CD8-positive, alpha-beta memory T cell (primary cell): ENCODE data around the gene SAT2. TPM values are rescaled to one million over a fixed set of nuclear protein-coding genes. Genes with fewer than 3 reads are reported as not detected.
A peak's percentile ranks its signal among the peaks of the same experiment; 100 is the strongest.
"Not testable (repeated sequence)": the region's sequence is repeated elsewhere in the genome, so short reads cannot be mapped to it uniquely, and the experiment has no call there.

Experiments used
- CTCF ChIA-PET: fragments of 350-600 bp; sonication (Branson Sonifier 250); formaldehyde crosslinking; loops from one replicate; lab custom pipeline; 2021; ENCODE audit warnings: antibody characterized with exemption; lab: Charles Lee
- POLR2A ChIA-PET: fragments of 350-600 bp; sonication (Branson Sonifier 250); formaldehyde crosslinking; loops from one replicate; lab custom pipeline; 2021; ENCODE audit warnings: antibody characterized with exemption; lab: Charles Lee
- DNase-seq, 5 donors: peaks; one replicate each; pipeline versions ENCODE4 v3.0.0 to v3.0.0-alpha.2; 2020 to 2022; ENCODE audit warnings: mixed read lengths in 1 of 5
- H3K27ac ChIP-seq: one replicate; pipeline ENCODE4 v1.7.0; 2013; ENCODE audit warnings: low read depth, mild to moderate bottlenecking, low read length, moderate library complexity
- H3K27me3 ChIP-seq: 2 replicates; pipeline ENCODE4 v1.7.0; 2013; ENCODE audit warnings: low read length, mild to moderate bottlenecking; ENCODE audit not compliant: insufficient read depth, poor library complexity, severe bottlenecking
- H3K36me3 ChIP-seq: 2 replicates; pipeline ENCODE4 v1.7.0; 2013; ENCODE audit warnings: mild to moderate bottlenecking, low read length, moderate library complexity; ENCODE audit not compliant: insufficient read depth
- H3K4me1 ChIP-seq: 2 replicates; pipeline ENCODE4 v1.7.0; 2013; ENCODE audit warnings: mild to moderate bottlenecking, low read length, moderate library complexity; ENCODE audit not compliant: insufficient read depth
- H3K4me3 ChIP-seq: 2 replicates; pipeline ENCODE4 v1.7.0; 2013; ENCODE audit warnings: mild to moderate bottlenecking, low read length
- H3K9me3 ChIP-seq: 2 replicates; pipeline ENCODE4 v1.7.0; 2013; ENCODE audit warnings: mild to moderate bottlenecking, low read length
- H3K27ac Mint-ChIP-seq, 8 donors: one replicate each; pipeline ENCODE4 v1.8.0; 2020 to 2021; ENCODE audit warnings: mixed read lengths in 8 of 8, mild to moderate bottlenecking in 6 of 8, inconsistent platforms in 3 of 8, moderate library complexity in 3 of 8
- H3K27me3 Mint-ChIP-seq, 2 donors: one replicate each; pipeline ENCODE4 v1.8.0; 2020 to 2021; ENCODE audit warnings: mixed read lengths in 2 of 2, mild to moderate bottlenecking in 1 of 2, moderate library complexity in 1 of 2
- H3K36me3 Mint-ChIP-seq, 3 donors: one replicate each; pipeline ENCODE4 v1.8.0; 2020 to 2021; ENCODE audit warnings: mixed read lengths in 3 of 3, inconsistent platforms in 1 of 3, mild to moderate bottlenecking in 1 of 3
- H3K4me1 Mint-ChIP-seq, 3 donors: one replicate each; pipeline ENCODE4 v1.8.0; 2020 to 2021; ENCODE audit warnings: mixed read lengths in 3 of 3, inconsistent platforms in 1 of 3, mild to moderate bottlenecking in 1 of 3
- H3K4me3 Mint-ChIP-seq, 7 donors: one replicate each; pipeline ENCODE4 v1.8.0; 2020 to 2021; ENCODE audit warnings: mixed read lengths in 7 of 7, mild to moderate bottlenecking in 6 of 7, moderate library complexity in 4 of 7, inconsistent platforms in 2 of 7
- H3K9me3 Mint-ChIP-seq, 5 donors: one replicate each; pipeline ENCODE4 v1.8.0; 2020 to 2022; ENCODE audit warnings: mixed read lengths in 5 of 5, mild to moderate bottlenecking in 3 of 5, moderate library complexity in 2 of 5, inconsistent platforms in 1 of 5
- polyA plus RNA-seq: library from polyadenylated mRNA; unstranded; fragments of 300-500 nt; fragmentation: Illumina TruSeq; gene quantifications from one replicate; pipeline ENCODE4 v1.2.3, GENCODE V29; 2021
- total RNA-seq, 2 experiments: library from RNA; stranded (reverse); gene quantifications; one replicate each; pipeline ENCODE4 v1.2.3, GENCODE V29; 2021

SAT2 gene
- total and polyA plus RNA-seq, 3 experiments from 2014 or later = 18.4 to 37.0 (median 21.6) TPM

DNA sequence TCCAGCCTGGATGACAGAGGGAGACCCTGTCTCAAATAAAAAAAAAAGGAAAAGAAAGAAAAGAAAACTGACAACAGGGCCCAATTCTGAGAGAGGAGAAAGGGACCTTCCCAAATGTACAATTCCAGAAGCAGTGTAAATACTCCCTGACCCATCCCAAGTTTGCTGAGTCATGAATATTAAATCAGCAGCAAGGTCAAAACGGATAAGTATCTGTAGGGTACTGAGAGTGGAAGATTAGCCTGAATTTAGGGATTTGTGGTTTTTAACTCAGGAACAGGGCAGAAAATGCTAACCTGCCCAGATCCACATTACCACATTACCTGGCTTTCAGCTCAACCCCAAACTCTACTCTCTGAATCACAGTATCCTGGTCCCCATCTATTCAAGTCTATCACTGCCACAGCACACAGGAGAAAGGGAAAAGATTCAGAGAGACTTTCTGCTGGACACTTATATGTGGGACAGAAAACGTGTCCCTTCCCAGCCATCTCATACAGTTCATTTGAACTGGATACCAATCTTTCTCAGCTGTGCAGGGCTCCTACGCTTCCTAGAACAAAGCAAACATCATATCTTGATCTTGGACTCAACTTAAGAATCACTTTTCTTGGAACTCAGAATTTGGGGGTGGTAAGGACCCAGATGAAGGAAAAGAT, 15.9 kb downstream of the SAT2 start:
- Mint-ChIP-seq H3K9me3 (no peaks in the 10 kb centered on the region), H3K27ac (peak overlapping the region in 6 of 8 donors; percentile 1 to 92 (median 43)), H3K36me3 (peaks cover 0 to 19% (median 0%) of the 10 kb centered on the region in 3 donors), H3K27me3 (no peaks in the 10 kb centered on the region), H3K4me3 (peak overlapping the region in 6 of 7 donors; percentile 47 to 89 (median 63)), H3K4me1 (peaks cover 37 to 52% (median 40%) of the 10 kb centered on the region in 3 donors)
- H3K27me3 ChIP-seq = no peaks in the 10 kb centered on the region
- no peaks in the 10 kb centered on the region for H3K36me3 ChIP-seq
- ChIA-PET POLR2A (interaction anchor here (0.6 to 1.1 kb wide), 2 partner anchors 71 to 74 kb away, joined by 3 to 7 read pairs; no protein-coding TSS in a partner anchor), CTCF (interaction anchor here (0.9 kb wide), 1 partner anchor 22 kb away, joined by 4 read pairs; the partner anchor contains the start of gene SOX15)
- H3K9me3 ChIP-seq = no peaks in the 10 kb centered on the region
- H3K27ac ChIP-seq = no peak overlapping the region
- H3K4me3 ChIP-seq = no peak overlapping the region
- peaks cover 26% of the 10 kb centered on the region for H3K4me1 ChIP-seq
- DNase-seq = no peak

DNA sequence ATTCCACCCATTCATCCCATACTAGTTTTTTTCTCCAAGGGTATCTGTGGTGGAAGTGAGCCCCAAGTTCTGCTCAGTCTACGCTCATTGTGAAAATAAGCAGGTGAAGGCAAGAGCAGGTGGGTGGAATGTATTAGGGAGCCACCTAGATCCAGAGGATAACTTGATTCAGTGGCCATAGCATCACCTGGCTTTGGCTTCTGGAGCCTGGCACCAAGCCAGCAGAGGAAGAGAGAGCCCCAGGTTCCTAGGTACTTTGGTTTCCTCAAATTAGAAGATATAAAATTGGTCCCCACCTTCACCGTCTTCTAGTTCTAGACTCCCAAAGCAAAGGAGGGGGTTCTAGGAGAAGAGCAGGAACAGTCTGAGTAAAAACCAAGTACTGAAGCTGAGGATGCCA, 17.0 kb downstream of the SAT2 start:
- peaks cover 44 to 55% (median 49%) of the 10 kb centered on the region in 3 donors for H3K4me1 Mint-ChIP-seq
- no peak for DNase-seq
- H3K27ac Mint-ChIP-seq = no peak overlapping the region
- H3K9me3 Mint-ChIP-seq = no peaks in the 10 kb centered on the region
- CTCF ChIA-PET = interaction anchor here (1.0 kb wide), 1 partner anchor 21 kb away, joined by 4 read pairs; no protein-coding TSS in a partner anchor
- no peak overlapping the region for H3K4me3 ChIP-seq
- H3K4me3 Mint-ChIP-seq = peak overlapping the region in 1 of 7 donors; percentile 34
- H3K27ac ChIP-seq = no peak overlapping the region
- H3K4me1 ChIP-seq = peaks cover 26% of the 10 kb centered on the region
- H3K27me3 ChIP-seq = no peaks in the 10 kb centered on the region
- H3K36me3 ChIP-seq = no peaks in the 10 kb centered on the region
- peaks cover 0 to 27% (median 3%) of the 10 kb centered on the region in 3 donors for H3K36me3 Mint-ChIP-seq
- H3K27me3 Mint-ChIP-seq = no peaks in the 10 kb centered on the region
- no peaks in the 10 kb centered on the region for H3K9me3 ChIP-seq
- POLR2A ChIA-PET = interaction anchor here (0.5 to 0.7 kb wide), 2 partner anchors 39 to 606 kb away, joined by 3 to 4 read pairs; no protein-coding TSS in a partner anchor

DNA sequence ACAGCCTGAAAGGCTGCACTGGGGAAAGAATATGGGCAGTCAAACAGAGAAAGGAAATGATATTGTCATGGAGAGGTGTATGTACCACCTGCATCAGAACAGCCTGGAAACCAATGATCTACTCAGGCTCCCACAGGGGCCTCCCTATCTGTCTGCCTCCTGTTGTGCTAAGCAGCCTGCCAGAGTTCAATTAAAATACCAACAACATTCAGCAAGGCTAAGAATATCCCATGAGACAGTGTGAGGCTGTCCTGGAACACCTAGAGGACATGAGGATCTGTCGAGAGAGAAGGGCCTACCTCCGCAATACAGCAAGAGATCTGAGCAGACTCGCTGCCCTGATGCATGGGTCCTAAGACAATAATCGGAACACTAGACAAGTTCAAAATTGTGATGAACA, 21.3 kb downstream of the SAT2 start:
- Histone ChIP-seq H3K4me3 (no peak overlapping the region), H3K27ac (no peak overlapping the region), H3K9me3 (no peaks in the 10 kb centered on the region), H3K27me3 (no peaks in the 10 kb centered on the region), H3K4me1 (no peaks in the 10 kb centered on the region), H3K36me3 (peaks cover 20% of the 10 kb centered on the region)
- H3K4me3 Mint-ChIP-seq = no peak overlapping the region
- H3K36me3 Mint-ChIP-seq = peaks cover 5 to 54% (median 13%) of the 10 kb centered on the region in 3 donors
- H3K27ac Mint-ChIP-seq = peak overlapping the region in 2 of 8 donors; percentile 19 to 63
- POLR2A ChIA-PET = no interaction called here
- no peaks in the 10 kb centered on the region for H3K9me3 Mint-ChIP-seq
- no peaks in the 10 kb centered on the region for H3K27me3 Mint-ChIP-seq
- CTCF ChIA-PET = interaction anchor here (1.3 kb wide), 1 partner anchor 9 kb away, joined by 5 read pairs; the partner anchor contains the start of gene FXR2
- no peak for DNase-seq
- peaks cover 21 to 27% (median 25%) of the 10 kb centered on the region in 3 donors for H3K4me1 Mint-ChIP-seq

DNA sequence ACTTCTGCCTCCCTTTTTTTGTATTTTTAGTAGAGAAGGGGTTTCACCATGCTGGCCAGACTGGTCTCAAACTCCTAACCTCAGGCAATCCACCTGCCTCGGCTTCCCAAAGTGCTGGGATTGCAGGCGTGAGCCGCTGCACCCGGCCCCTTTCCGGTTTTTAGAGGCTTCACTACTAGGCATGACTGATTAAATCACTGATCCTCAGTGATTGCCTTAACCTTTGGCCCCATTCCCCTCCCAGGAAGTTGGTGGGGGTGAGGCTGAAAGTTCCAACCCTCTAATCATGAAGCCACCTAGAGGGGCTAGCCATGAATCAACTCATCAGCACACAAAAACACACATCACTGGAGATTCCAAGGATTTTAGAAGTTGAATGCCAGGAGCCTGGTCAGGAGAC, 30.1 kb downstream of the SAT2 start:
- CTCF ChIA-PET, H3K27me3 Mint-ChIP-seq, H3K27ac Mint-ChIP-seq, H3K9me3 ChIP-seq, H3K4me1 Mint-ChIP-seq, DNase-seq, H3K4me3 ChIP-seq, H3K27ac ChIP-seq, H3K4me3 Mint-ChIP-seq, H3K9me3 Mint-ChIP-seq, POLR2A ChIA-PET, H3K4me1 ChIP-seq, H3K27me3 ChIP-seq: not testable (repeated sequence)
- H3K36me3 Mint-ChIP-seq = peaks cover 18 to 86% (median 23%) of the 10 kb centered on the region in 3 donors
- peaks cover 52% of the 10 kb centered on the region for H3K36me3 ChIP-seq

DNA sequence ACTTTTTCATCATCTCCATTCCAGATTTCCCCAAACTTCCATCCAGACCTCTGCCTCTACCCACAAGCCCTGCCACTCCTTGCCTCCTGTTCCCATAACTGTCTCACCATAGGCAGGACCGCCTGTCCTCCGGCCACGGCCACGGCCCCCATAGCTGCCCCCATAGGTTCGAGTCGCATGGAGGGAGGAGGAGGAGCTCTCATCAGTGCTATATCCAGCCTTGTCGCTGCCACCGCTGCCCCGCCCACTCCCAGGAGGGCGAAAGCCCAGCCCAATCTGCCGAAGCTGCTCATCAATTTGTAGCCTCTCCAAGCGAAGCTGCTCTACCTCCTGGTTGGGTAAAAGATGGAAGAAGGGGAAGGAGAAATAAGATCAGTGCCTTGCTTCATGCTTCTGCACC, 34.3 kb downstream of the SAT2 start:
- Histone ChIP-seq H3K27ac (no peak overlapping the region), H3K27me3 (no peaks in the 10 kb centered on the region), H3K9me3 (no peaks in the 10 kb centered on the region), H3K4me3 (no peak overlapping the region), H3K4me1 (no peaks in the 10 kb centered on the region), H3K36me3 (peaks cover 43% of the 10 kb centered on the region)
- H3K4me3 Mint-ChIP-seq = no peak overlapping the region
- H3K9me3 Mint-ChIP-seq = no peaks in the 10 kb centered on the region
- peak overlapping the region in 1 of 8 donors; percentile 6 for H3K27ac Mint-ChIP-seq
- no peaks in the 10 kb centered on the region for H3K27me3 Mint-ChIP-seq
- POLR2A ChIA-PET = no interaction called here
- DNase-seq = no peak
- CTCF ChIA-PET = interaction anchor here (2.6 kb wide), 1 partner anchor 9 kb away, joined by 12 read pairs; the partner anchor contains the start of gene MPDU1
- peaks cover 0 to 3% (median 0%) of the 10 kb centered on the region in 3 donors for H3K4me1 Mint-ChIP-seq
- peaks cover 14 to 71% (median 20%) of the 10 kb centered on the region in 3 donors for H3K36me3 Mint-ChIP-seq

DNA sequence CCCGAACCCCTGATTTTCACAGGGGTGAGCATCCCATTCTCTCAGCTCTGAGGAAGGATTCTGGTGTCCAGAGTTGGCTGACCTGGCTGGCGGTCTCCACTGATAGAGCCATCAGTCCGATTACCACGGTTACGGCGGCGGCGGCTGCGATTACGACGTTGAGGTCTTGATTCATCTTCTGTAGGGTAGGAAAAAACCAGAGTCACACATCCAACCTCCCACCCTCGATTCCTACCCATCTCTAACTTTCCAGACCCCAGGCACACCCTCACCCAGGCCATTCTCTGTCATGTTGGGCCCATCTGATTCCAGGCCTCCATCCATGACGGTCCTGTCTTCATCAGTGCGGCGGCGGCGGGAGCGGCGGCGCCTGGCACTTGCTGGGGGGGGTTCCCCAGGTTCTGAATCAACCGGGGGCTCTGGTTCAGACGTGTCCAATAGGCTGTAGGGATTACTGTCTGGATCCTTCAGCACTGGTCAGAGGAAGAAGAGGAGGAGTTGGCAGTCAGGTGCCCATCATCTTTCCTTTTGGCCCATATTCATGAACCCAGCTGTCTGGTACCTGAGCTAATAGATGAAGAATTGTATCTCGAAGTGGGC, 35.1 kb downstream of the SAT2 start:
- H3K36me3 ChIP-seq = peaks cover 46% of the 10 kb centered on the region
- H3K4me3 Mint-ChIP-seq = no peak overlapping the region
- H3K27ac ChIP-seq = no peak overlapping the region
- H3K4me1 Mint-ChIP-seq = peaks cover 0 to 3% (median 0%) of the 10 kb centered on the region in 3 donors
- H3K27me3 ChIP-seq = no peaks in the 10 kb centered on the region
- no peaks in the 10 kb centered on the region for H3K4me1 ChIP-seq
- H3K9me3 Mint-ChIP-seq = no peaks in the 10 kb centered on the region
- no peaks in the 10 kb centered on the region for H3K27me3 Mint-ChIP-seq
- H3K9me3 ChIP-seq = no peaks in the 10 kb centered on the region
- peaks cover 14 to 75% (median 20%) of the 10 kb centered on the region in 3 donors for H3K36me3 Mint-ChIP-seq
- H3K4me3 ChIP-seq = no peak overlapping the region
- ChIA-PET CTCF (no interaction called here), POLR2A (no interaction called here)
- H3K27ac Mint-ChIP-seq = no peak overlapping the region
- DNase-seq = no peak

DNA sequence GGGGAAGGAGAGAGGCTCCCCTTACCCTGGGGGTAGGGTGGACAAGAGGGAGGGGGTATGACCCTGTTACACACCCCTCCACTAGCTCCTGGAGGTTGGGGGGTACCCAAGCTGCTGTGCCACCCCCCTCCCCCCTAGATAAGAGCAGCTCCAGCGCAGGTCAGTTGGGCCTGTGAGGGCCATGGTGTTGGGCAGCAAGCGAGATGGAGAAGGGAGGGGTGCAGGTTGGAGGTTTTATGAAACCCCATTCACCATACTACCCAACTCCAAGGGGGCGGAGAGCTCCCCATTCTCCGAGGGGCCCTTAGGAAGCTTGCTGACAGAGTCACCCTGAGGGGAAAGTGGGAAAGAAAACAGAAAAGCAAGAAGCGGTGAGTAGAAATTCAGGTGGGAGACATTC, 36.0 kb downstream of the SAT2 start:
- Mint-ChIP-seq H3K9me3 (no peaks in the 10 kb centered on the region), H3K4me1 (peaks cover 0 to 3% (median 0%) of the 10 kb centered on the region in 3 donors), H3K27me3 (no peaks in the 10 kb centered on the region), H3K27ac (no peak overlapping the region), H3K36me3 (peaks cover 14 to 75% (median 18%) of the 10 kb centered on the region in 3 donors), H3K4me3 (no peak overlapping the region)
- H3K4me1 ChIP-seq = no peaks in the 10 kb centered on the region
- no peak overlapping the region for H3K27ac ChIP-seq
- ChIA-PET CTCF (no interaction called here), POLR2A (no interaction called here)
- H3K9me3 ChIP-seq = no peaks in the 10 kb centered on the region
- no peak overlapping the region for H3K4me3 ChIP-seq
- H3K36me3 ChIP-seq = peaks cover 46% of the 10 kb centered on the region
- H3K27me3 ChIP-seq = no peaks in the 10 kb centered on the region
- DNase-seq = no peak

DNA sequence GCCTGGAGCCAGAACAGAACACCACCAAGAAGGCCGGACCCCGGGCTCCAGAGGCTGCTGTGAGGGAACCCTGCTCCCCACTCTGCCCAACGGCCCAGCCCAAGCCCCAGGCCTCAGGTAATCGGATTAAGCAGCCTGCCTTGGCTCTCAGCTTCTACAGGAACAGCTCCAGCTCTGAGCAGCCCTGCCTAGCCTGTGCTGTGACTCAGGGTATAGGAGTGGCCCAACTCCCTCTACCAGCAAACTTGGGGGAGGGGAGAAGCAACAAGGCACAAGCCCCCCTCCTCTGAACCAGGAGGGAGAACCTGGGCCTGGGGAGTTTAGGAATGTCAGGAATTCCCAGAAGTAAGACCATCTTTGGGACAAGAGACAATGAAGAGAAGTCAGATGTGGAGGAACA, 36.9 kb downstream of the SAT2 start:
- ChIA-PET POLR2A (no interaction called here), CTCF (interaction anchor here (0.8 to 2.9 kb wide), 6 partner anchors 30 to 155 kb away, joined by 3 to 18 read pairs (median 10); partner anchors contain the start of genes TMEM102, TP53 and WRAP53)
- peaks cover 44% of the 10 kb centered on the region for H3K36me3 ChIP-seq
- H3K9me3 ChIP-seq = no peaks in the 10 kb centered on the region
- no peak overlapping the region for H3K27ac ChIP-seq
- no peak for DNase-seq
- H3K27ac Mint-ChIP-seq = peak overlapping the region in 4 of 8 donors; percentile 29 to 88 (median 42)
- no peaks in the 10 kb centered on the region for H3K27me3 Mint-ChIP-seq
- peaks cover 14 to 66% (median 18%) of the 10 kb centered on the region in 3 donors for H3K36me3 Mint-ChIP-seq
- no peak overlapping the region for H3K4me3 ChIP-seq
- H3K4me3 Mint-ChIP-seq = no peak overlapping the region
- no peaks in the 10 kb centered on the region for H3K27me3 ChIP-seq
- H3K9me3 Mint-ChIP-seq = no peaks in the 10 kb centered on the region
- no peaks in the 10 kb centered on the region for H3K4me1 ChIP-seq
- peaks cover under 1 to 4% (median 1%) of the 10 kb centered on the region in 3 donors for H3K4me1 Mint-ChIP-seq
